D721Med (cell line): ENCODE results near the gene FHAD1.

ENCODE experiments used
- DNase-seq: peaks from one replicate; pipeline ENCODE4 v3.0.0; 2011; ENCODE audit warnings: low spot score; ENCODE audit not compliant: insufficient read length
- FAIRE-seq: peaks from 2 replicates; lab custom pipeline; 2011; peaks lifted over from hg19 to GRCh38; lab: Jason Lieb, UNC
- CTCF ChIP-seq: IDR thresholded peaks from 2 replicates; pipeline ENCODE4 v1.5.1; 2012; ENCODE audit warnings: mild to moderate bottlenecking, control low read depth; ENCODE audit not compliant: insufficient read depth; ENCODE audit errors: missing control alignments

The FHAD1 gene

GRCh38 chr1:15283526-15283925 lies 36.5 kb downstream of the FHAD1 start:
- no peak for FAIRE-seq
- no peak for DNase-seq

GRCh38 chr1:15286452-15286851 lies 39.4 kb downstream of the FHAD1 start:
- DNase-seq = no peak
- FAIRE-seq = no peak
- TF ChIP-seq CTCF = no peak

More at GRCh38 chr1:15283526-15283925, 36.5 kb downstream of the FHAD1 start:
- TF ChIP-seq CTCF = no peak

- FAIRE-seq (no peak), DNase-seq (no peak)
- TF ChIP-seq CTCF = no peak
These were observed 40.3 kb downstream of the FHAD1 start for GRCh38 chr1:15287035-15287979.

GRCh38 chr1:15288173-15288926 lies 41.3 kb downstream of the FHAD1 start:
- FAIRE-seq (no peak), DNase-seq (no peak)
- TF ChIP-seq CTCF = no peak

- TF ChIP-seq CTCF = no peak
- FAIRE-seq (no peak), DNase-seq (no peak)
These were observed 42.2 kb downstream of the FHAD1 start for GRCh38 chr1:15289251-15289651.

GRCh38 chr1:15290382-15290781 lies 43.4 kb downstream of the FHAD1 start:
- TF ChIP-seq CTCF = no peak
- FAIRE-seq (no peak), DNase-seq (no peak)

- no peak for TF ChIP-seq CTCF
- no peak for DNase-seq
- FAIRE-seq = no peak
These were observed 48.7 kb downstream of the FHAD1 start for GRCh38 chr1:15295696-15296095.
